ENCODE measurements around the gene SPOP.
"Not testable (repeated sequence)": the region's sequence is repeated elsewhere in the genome, so short reads cannot be mapped to it uniquely, and the experiment has no call there.

The SPOP gene

GRCh38 chr17:49550764-49551163, 127.1 kb downstream of the SPOP start:
- not testable (repeated sequence) for DNase-seq (ENCODE audit: low read depth in 2 of 2)

DNA sequence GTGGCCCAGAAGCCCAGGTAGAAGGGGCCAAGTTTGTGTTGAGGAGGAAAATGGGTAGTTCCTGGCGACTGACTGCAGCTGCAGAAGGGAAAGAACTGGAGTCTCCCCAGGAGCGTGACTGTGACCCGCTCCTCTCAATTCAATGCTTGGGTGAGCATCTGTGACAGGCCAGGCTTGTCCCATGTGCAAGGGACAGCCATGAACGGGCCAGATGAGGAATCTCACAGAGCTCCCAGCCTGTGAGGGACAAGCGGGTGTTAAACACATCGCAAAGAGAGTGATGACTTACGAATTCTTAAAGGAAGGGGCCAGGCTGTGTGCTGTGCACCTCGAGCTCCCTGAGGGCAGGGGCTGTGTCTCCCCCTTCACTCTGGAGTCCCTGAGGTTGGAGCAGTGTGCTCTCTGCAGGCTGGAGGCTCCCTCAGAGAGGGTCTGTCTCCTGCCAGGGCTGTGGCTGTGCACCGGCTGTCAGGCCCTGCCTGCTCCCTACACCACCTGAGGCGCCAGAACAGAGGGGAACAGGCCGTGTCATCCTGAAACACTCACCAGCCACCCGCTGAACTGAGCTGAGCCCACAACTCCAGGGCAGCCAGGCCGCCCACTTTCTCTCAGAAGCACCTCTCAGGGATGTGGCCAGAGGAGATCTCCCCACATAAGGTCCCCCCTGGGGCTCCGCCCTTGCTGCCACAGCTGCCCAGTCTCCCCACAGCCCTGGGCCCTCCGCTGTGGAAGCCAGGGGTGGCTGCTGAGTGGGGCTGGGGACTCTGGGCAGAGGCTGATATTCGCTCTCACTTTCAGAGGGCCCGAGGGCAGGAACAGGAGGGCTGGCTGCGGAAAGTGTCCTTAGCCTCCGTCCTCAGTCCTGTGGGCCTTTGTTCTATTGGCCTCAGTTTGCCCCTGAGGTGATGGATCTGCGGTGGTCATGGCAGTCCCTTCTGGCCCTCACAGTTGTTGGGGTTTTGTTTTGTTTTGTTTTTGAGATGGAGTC, 127.9 kb downstream of the SPOP start:
- no peak for DNase-seq (ENCODE audit: low read depth in 2 of 2)

GRCh38 chr17:49549311-49549605, 128.6 kb downstream of the SPOP start:
- no peak for DNase-seq (ENCODE audit: low read depth in 2 of 2)

Measured in stimulated activated CD4-positive, alpha-beta T cell treated with anti-CD3 and anti-CD28 coated beads, Interleukin-4, amount 100 ng/mL, for 48 hours (primary cell).